SU-DHL-6 (cell line): Measurements from ENCODE around the gene HYAL1.

Experiments used
- EZH2phosphoT487 ChIP-seq: fragments of 200-600 bp; sonication (generic), shearing (Covaris generic); conservative IDR thresholded peaks from 2 replicates; pipeline ENCODE4 v1.6.1; 2018; ENCODE audit warnings: mild to moderate bottlenecking, antibody characterized with exemption, low read length, moderate library complexity, mixed read lengths
- TF ChIP-seq, protein P1 (sequence below): fragments of 200-600 bp; sonication (generic); IDR thresholded peaks from one replicate; pipeline ENCODE4 v1.5.1; 2017; ENCODE audit warnings: antibody characterized with exemption, mild to moderate bottlenecking, low read length, moderate library complexity; ENCODE audit not compliant: insufficient read depth, poor library complexity, severe bottlenecking

DNA sequence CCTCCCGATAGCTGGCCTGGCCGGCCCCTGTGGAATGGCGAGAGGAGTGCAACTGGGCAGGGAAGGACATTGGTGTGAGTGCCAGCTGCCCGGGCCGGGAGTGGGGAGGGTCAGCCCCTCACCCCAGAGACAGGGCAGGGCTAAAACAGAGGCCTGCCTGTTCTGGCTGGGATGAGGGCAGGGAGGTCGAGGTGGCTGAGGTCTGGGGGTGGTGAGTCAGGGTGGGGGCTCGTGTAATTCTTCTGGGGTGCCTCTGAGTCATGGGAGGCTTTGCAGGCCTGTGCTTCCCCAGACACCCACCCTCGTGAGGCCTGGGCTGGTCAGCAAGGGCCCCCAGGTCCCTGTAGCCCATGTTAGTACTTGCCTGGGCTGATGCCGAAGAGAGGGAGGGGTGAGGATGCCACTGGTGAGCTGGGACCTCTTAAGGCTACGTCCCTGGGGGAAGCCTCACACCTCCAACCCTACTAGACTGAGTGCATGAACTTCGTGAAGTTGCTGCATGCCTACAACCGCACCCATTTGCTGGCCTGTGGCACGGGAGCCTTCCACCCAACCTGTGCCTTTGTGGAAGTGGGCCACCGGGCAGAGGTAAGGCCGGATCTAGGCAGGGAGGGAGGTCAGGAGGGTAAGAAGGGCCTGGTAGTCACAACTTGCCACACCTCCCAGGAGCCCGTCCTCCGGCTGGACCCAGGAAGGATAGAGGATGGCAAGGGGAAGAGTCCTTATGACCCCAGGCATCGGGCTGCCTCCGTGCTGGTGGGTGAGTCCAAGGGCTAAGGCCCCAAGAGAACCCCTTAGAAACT, 32.8 kb downstream of the HYAL1 start:
- TF ChIP-seq, protein P1, sequence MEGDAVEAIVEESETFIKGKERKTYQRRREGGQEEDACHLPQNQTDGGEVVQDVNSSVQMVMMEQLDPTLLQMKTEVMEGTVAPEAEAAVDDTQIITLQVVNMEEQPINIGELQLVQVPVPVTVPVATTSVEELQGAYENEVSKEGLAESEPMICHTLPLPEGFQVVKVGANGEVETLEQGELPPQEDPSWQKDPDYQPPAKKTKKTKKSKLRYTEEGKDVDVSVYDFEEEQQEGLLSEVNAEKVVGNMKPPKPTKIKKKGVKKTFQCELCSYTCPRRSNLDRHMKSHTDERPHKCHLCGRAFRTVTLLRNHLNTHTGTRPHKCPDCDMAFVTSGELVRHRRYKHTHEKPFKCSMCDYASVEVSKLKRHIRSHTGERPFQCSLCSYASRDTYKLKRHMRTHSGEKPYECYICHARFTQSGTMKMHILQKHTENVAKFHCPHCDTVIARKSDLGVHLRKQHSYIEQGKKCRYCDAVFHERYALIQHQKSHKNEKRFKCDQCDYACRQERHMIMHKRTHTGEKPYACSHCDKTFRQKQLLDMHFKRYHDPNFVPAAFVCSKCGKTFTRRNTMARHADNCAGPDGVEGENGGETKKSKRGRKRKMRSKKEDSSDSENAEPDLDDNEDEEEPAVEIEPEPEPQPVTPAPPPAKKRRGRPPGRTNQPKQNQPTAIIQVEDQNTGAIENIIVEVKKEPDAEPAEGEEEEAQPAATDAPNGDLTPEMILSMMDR, result no peak
- TF ChIP-seq EZH2phosphoT487, result no peak
